ENCODE measurements around the gene MCRIP2.
"Not testable (repeated sequence)": the region's sequence is repeated elsewhere in the genome, so short reads cannot be mapped to it uniquely, and the experiment has no call there.

Gene MCRIP2

GRCh38 chr16:595942-596735, 45.5 kb upstream of the MCRIP2 start:
- no peak for DNase-seq (ENCODE audit: low spot score)
- no peak for TF ChIP-seq CTCF (IDR thresholded peaks at IDR 0.05; ENCODE audit: extremely low read depth, missing control alignments)

GRCh38 chr16:596736-597060, 44.9 kb upstream of the MCRIP2 start:
- no peak for TF ChIP-seq CTCF (IDR thresholded peaks at IDR 0.05; ENCODE audit: extremely low read depth, missing control alignments)
- no peak for DNase-seq (ENCODE audit: low spot score)

- not testable (repeated sequence) for DNase-seq (ENCODE audit: low spot score)
Measured at GRCh38 chr16:597655-598054, 44.0 kb upstream of the MCRIP2 start.

GRCh38 chr16:598823-599739, 42.5 kb upstream of the MCRIP2 start:
- DNase-seq (ENCODE audit: low spot score): no peak
- TF ChIP-seq CTCF (IDR thresholded peaks at IDR 0.05; ENCODE audit: extremely low read depth, missing control alignments): no peak

- DNase-seq (ENCODE audit: low spot score): no peak
- no peak for TF ChIP-seq CTCF (IDR thresholded peaks at IDR 0.05; ENCODE audit: extremely low read depth, missing control alignments)
Measured at GRCh38 chr16:600781-601180, 40.8 kb upstream of the MCRIP2 start.

GRCh38 chr16:603933-604332, 37.7 kb upstream of the MCRIP2 start:
- TF ChIP-seq CTCF (IDR thresholded peaks at IDR 0.05; ENCODE audit: extremely low read depth, missing control alignments): no peak
- no peak for DNase-seq (ENCODE audit: low spot score)

- no peak for DNase-seq (ENCODE audit: low spot score)
Measured at GRCh38 chr16:606656-607307, 34.8 kb upstream of the MCRIP2 start.

More at GRCh38 chr16:606656-607307, 34.8 kb upstream of the MCRIP2 start:
- TF ChIP-seq CTCF (IDR thresholded peaks at IDR 0.05; ENCODE audit: extremely low read depth, missing control alignments): no peak
